DOHH2 (cell line): ENCODE data around the gene ALG1L2.
"Not testable (repeated sequence)": the region's sequence is repeated elsewhere in the genome, so short reads cannot be mapped to it uniquely, and the experiment has no call there.

Experiments used
- H3F3A ChIP-seq: fragments of 200-600 bp; sonication (generic), shearing (Covaris generic); 2 replicates; pipeline ENCODE4 v1.6.0; 2016; ENCODE audit warnings: antibody characterized with exemption, mild to moderate bottlenecking; ENCODE audit not compliant: control insufficient read depth, insufficient read depth
- H3K27ac ChIP-seq: fragments of 200-600 bp; sonication (generic); 2 replicates; pipeline ENCODE4 v1.5.1; 2014; ENCODE audit warnings: low read depth, mild to moderate bottlenecking, low read length, moderate library complexity
- H3K27me3 ChIP-seq: fragments of 200-600 bp; sonication (generic); 2 replicates; pipeline ENCODE4 v1.6.1; 2014; ENCODE audit warnings: mild to moderate bottlenecking, low read length, mixed read lengths; ENCODE audit not compliant: control insufficient read depth
- H3K36me3 ChIP-seq: fragments of 200-600 bp; sonication (generic); 2 replicates; pipeline ENCODE4 v1.6.1; 2014; ENCODE audit warnings: mild to moderate bottlenecking, low read length, moderate library complexity, mixed read lengths; ENCODE audit not compliant: control insufficient read depth
- H3K4me1 ChIP-seq: fragments of 200-600 bp; sonication (generic); 2 replicates; pipeline ENCODE4 v1.6.1; 2014; ENCODE audit warnings: mild to moderate bottlenecking, low read length, mixed read lengths; ENCODE audit not compliant: control insufficient read depth
- H3K4me2 ChIP-seq: fragments of 200-600 bp; sonication (generic); 2 replicates; pipeline ENCODE4 v1.6.0; 2014; ENCODE audit warnings: mild to moderate bottlenecking, low read length, moderate library complexity
- H3K4me3 ChIP-seq: fragments of 200-600 bp; sonication (generic); 2 replicates; pipeline ENCODE4 v1.5.1; 2014; ENCODE audit warnings: mild to moderate bottlenecking, low read length, mixed read lengths
- H3K79me2 ChIP-seq: fragments of 200-600 bp; sonication (generic); 2 replicates; pipeline ENCODE4 v1.6.1; 2014; ENCODE audit warnings: mild to moderate bottlenecking, low read length, mixed read lengths; ENCODE audit not compliant: control insufficient read depth
- H3K9me2 ChIP-seq: fragments of 200-600 bp; sonication (generic); replicated peaks from 2 replicates; pipeline ENCODE4 v1.6.1; 2014; ENCODE audit warnings: mild to moderate bottlenecking, low read length, mixed read lengths; ENCODE audit not compliant: control insufficient read depth
- H3K9me3 ChIP-seq: fragments of 200-600 bp; sonication (generic); 2 replicates; pipeline ENCODE4 v1.6.1; 2014; ENCODE audit warnings: antibody characterized with exemption, low read length, mixed read lengths; ENCODE audit not compliant: control insufficient read depth, insufficient read depth
- H4K20me1 ChIP-seq: fragments of 200-600 bp; sonication (generic); 2 replicates; pipeline ENCODE4 v1.6.0; 2014; ENCODE audit warnings: low read depth, mild to moderate bottlenecking, antibody characterized with exemption, low read length, moderate library complexity; ENCODE audit not compliant: control insufficient read depth, insufficient read depth
- EZH2phosphoT487 ChIP-seq: fragments of 200-600 bp; sonication (generic); IDR thresholded peaks from 2 replicates; pipeline ENCODE4 v1.6.1; 2017; ENCODE audit warnings: borderline replicate concordance, mild to moderate bottlenecking, antibody characterized with exemption, low read length, moderate library complexity, mixed read lengths
- TF ChIP-seq, protein P1 (sequence below): fragments of 200-600 bp; sonication (generic); IDR thresholded peaks from one replicate; pipeline ENCODE4 v1.5.1; 2014; ENCODE audit warnings: antibody characterized with exemption, mild to moderate bottlenecking, low read depth, low read length; ENCODE audit not compliant: poor library complexity, severe bottlenecking

Gene ALG1L2

GRCh38 chr3:130073582-130073981 lies 8.0 kb upstream of the ALG1L2 start:
- Histone ChIP-seq H3K36me3 (no peaks in the 10 kb centered on the region), H3K4me2 (no peak overlapping the region), H3K79me2 (no peaks in the 10 kb centered on the region), H3K4me1 (no peaks in the 10 kb centered on the region), H3K4me3 (no peak overlapping the region), H3K27me3 (peaks cover 4% of the 10 kb centered on the region), H3F3A (no peaks in the 10 kb centered on the region), H3K27ac (no peak overlapping the region), H3K9me3 (no peaks in the 10 kb centered on the region), H4K20me1 (no peaks in the 10 kb centered on the region), H3K9me2 (no peaks in the 10 kb centered on the region)
- TF ChIP-seq, protein P1, sequence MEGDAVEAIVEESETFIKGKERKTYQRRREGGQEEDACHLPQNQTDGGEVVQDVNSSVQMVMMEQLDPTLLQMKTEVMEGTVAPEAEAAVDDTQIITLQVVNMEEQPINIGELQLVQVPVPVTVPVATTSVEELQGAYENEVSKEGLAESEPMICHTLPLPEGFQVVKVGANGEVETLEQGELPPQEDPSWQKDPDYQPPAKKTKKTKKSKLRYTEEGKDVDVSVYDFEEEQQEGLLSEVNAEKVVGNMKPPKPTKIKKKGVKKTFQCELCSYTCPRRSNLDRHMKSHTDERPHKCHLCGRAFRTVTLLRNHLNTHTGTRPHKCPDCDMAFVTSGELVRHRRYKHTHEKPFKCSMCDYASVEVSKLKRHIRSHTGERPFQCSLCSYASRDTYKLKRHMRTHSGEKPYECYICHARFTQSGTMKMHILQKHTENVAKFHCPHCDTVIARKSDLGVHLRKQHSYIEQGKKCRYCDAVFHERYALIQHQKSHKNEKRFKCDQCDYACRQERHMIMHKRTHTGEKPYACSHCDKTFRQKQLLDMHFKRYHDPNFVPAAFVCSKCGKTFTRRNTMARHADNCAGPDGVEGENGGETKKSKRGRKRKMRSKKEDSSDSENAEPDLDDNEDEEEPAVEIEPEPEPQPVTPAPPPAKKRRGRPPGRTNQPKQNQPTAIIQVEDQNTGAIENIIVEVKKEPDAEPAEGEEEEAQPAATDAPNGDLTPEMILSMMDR: no peak
- TF ChIP-seq EZH2phosphoT487: no peak

DNA sequence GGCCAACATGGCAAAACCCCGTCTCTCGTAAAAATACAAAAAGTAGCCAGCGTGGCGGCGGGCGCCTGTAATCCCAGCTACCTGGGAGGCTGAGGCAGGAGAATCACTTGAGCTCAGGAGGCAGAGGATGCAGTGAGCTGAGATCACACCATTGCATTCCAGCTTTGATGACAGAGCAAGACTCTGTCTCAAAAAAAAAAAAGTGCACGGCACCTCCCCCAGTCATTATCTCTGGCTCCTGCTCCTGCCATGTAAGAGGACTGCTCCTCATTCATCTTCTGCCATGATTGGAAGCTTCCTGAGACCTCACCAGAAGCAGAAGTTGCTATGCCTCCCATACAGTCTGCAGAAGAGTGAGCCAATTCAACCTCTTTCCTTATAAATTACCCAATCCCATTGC lies 4.0 kb upstream of the ALG1L2 start:
- 0 out of 2 replicates have a peak, but pooled peaks cover 3% of the 10 kb centered on the region for H3K4me1 ChIP-seq

DNA sequence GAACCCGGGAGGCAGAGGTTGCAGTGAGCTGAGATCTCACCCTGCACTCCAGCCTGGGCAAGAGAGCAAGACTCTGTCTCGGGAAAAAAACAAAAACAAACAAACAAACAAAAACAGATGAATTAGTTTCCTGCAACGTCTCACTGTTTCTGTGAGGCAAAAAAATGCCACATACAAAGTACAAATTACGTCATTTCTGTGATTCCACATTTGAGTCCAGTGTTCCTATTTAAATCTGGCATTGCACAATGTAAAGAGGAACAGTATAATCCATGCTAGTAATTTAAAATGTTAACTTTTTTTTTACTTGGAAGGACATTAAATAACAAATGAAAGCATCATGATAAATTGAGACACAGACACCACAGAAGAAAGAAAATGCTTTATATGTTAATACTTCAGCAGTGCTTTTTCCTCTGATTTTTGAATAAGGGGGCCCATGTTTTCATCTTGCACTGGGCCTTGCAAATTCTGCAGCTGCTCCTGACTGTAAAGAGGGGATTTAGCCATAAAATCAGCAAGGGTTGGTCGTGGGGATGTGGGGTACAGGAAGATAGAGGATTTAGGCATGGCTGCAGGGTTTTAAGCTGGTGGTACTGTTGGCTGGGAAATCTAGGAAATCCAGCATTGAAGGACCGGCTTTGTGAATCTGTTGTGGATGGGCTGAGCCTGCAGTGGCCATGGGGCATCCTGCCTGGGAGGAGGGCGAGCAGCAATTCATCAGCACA lies 1.9 kb downstream of the ALG1L2 start:
- H3K79me2 ChIP-seq, H3K4me1 ChIP-seq, H3K27ac ChIP-seq, H3K4me3 ChIP-seq, H3K4me2 ChIP-seq, H3K9me3 ChIP-seq, H3K9me2 ChIP-seq, H3K36me3 ChIP-seq, H3K27me3 ChIP-seq, H4K20me1 ChIP-seq, H3F3A ChIP-seq: not testable (repeated sequence)

More for the DNA sequence above, 4.0 kb upstream of the ALG1L2 start:
- H3F3A ChIP-seq: no peaks in the 10 kb centered on the region
- H3K36me3 ChIP-seq: no peaks in the 10 kb centered on the region
- H3K4me2 ChIP-seq: no peak overlapping the region
- H3K9me3 ChIP-seq: no peaks in the 10 kb centered on the region
- H3K4me3 ChIP-seq: no peak overlapping the region
- no peak for TF ChIP-seq EZH2phosphoT487
- TF ChIP-seq, protein P1: no peak
- no peak overlapping the region for H3K27ac ChIP-seq
- no peaks in the 10 kb centered on the region for H3K9me2 ChIP-seq
- H3K79me2 ChIP-seq: no peaks in the 10 kb centered on the region
- peaks cover 6% of the 10 kb centered on the region for H3K27me3 ChIP-seq
- no peaks in the 10 kb centered on the region for H4K20me1 ChIP-seq

DNA sequence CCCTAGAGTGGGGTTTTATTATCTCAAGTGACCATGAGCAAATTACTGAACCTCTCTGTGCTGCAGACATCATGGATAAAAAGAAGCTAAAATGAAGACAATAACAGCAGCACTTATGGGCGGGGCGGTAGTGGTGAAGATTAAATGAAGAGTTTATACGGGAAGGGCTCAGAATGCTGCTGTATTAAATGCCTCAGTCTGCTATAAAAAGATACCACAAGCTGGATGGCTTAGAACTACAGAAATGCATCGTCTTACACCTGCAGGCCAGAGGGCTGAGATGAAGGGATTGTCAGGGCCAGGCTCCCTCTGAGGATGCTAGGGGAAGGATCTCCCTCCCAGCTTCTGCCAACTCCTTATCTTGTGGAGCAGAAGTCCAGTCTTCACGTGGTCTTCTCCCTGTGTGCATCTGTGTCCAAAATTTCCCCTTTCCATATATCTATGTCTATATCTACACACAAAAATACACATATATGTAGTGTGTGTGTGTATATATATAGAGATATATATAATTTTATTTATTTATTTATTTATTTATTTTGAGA lies 2.9 kb downstream of the ALG1L2 start:
- no peaks in the 10 kb centered on the region for H3K36me3 ChIP-seq
- H3K27me3 ChIP-seq: 0 out of 2 replicates have a peak, but pooled peaks cover 3% of the 10 kb centered on the region
- H3K4me3 ChIP-seq: no peak overlapping the region
- no peak overlapping the region for H3K4me2 ChIP-seq
- no peaks in the 10 kb centered on the region for H3K9me2 ChIP-seq
- no peaks in the 10 kb centered on the region for H3K79me2 ChIP-seq
- H3K4me1 ChIP-seq: 0 out of 2 replicates have a peak, but pooled peaks cover 3% of the 10 kb centered on the region
- H4K20me1 ChIP-seq: no peaks in the 10 kb centered on the region
- H3F3A ChIP-seq: no peaks in the 10 kb centered on the region
- H3K9me3 ChIP-seq: no peaks in the 10 kb centered on the region
- TF ChIP-seq, protein P1: no peak
- TF ChIP-seq EZH2phosphoT487: no peak
- no peak overlapping the region for H3K27ac ChIP-seq
